ENCODE data around the gene STK39.

The STK39 gene

GRCh38 chr2:168156661-168157060, 90.7 kb downstream of the STK39 start:
- no peak overlapping the region for H3K4me3 ChIP-seq (ENCODE audit: low read length)
- H4K20me1 ChIP-seq (ENCODE audit: control insufficient read depth, insufficient read depth, low read depth, low read length), result no peaks in the 10 kb centered on the region
- H3K9me2 ChIP-seq (replicated peaks; ENCODE audit: control insufficient read depth, low read length), result no peaks in the 10 kb centered on the region
- no peaks in the 10 kb centered on the region for H3K79me2 ChIP-seq (ENCODE audit: control insufficient read depth, low read length)
- no peaks in the 10 kb centered on the region for H3K9me3 ChIP-seq (ENCODE audit: control insufficient read depth, insufficient read depth, low read length)
- H3K4me2 ChIP-seq (ENCODE audit: low read length), result no peak overlapping the region
- H3K4me1 ChIP-seq (ENCODE audit: control insufficient read depth, low read length), result no peaks in the 10 kb centered on the region
- no peak overlapping the region for H3K27ac ChIP-seq (ENCODE audit: low read depth, low read length)
- no peaks in the 10 kb centered on the region for H3F3A ChIP-seq (ENCODE audit: control insufficient read depth, insufficient read depth)
- no peaks in the 10 kb centered on the region for H3K27me3 ChIP-seq (ENCODE audit: control insufficient read depth, low read length)
- H3K36me3 ChIP-seq (ENCODE audit: control insufficient read depth, low read length), result no peaks in the 10 kb centered on the region; the same call in 1 of the 2 replicates
- TF ChIP-seq CTCF (IDR thresholded peaks at IDR 0.05; ENCODE audit: low read depth, low read length, poor library complexity, severe bottlenecking) (no peak), EZH2phosphoT487 (IDR thresholded peaks at IDR 0.05; ENCODE audit: borderline replicate concordance, low read length) (no peak)

- Histone ChIP-seq H3F3A (ENCODE audit: control insufficient read depth, insufficient read depth) (no peaks in the 10 kb centered on the region), H3K4me3 (ENCODE audit: low read length) (no peak overlapping the region), H3K27ac (ENCODE audit: low read depth, low read length) (no peak overlapping the region), H3K4me2 (ENCODE audit: low read length) (no peak overlapping the region), H3K9me3 (ENCODE audit: control insufficient read depth, insufficient read depth, low read length) (no peaks in the 10 kb centered on the region), H4K20me1 (ENCODE audit: control insufficient read depth, insufficient read depth, low read depth, low read length) (no peaks in the 10 kb centered on the region), H3K36me3 (ENCODE audit: control insufficient read depth, low read length) (no peaks in the 10 kb centered on the region; the same call in 1 of the 2 replicates), H3K9me2 (replicated peaks; ENCODE audit: control insufficient read depth, low read length) (no peaks in the 10 kb centered on the region), H3K27me3 (ENCODE audit: control insufficient read depth, low read length) (no peaks in the 10 kb centered on the region), H3K79me2 (ENCODE audit: control insufficient read depth, low read length) (no peaks in the 10 kb centered on the region), H3K4me1 (ENCODE audit: control insufficient read depth, low read length) (no peaks in the 10 kb centered on the region)
- TF ChIP-seq CTCF (IDR thresholded peaks at IDR 0.05; ENCODE audit: low read depth, low read length, poor library complexity, severe bottlenecking) (no peak), EZH2phosphoT487 (IDR thresholded peaks at IDR 0.05; ENCODE audit: borderline replicate concordance, low read length) (no peak)
Measured at GRCh38 chr2:168155680-168156079, 91.7 kb downstream of the STK39 start.

GRCh38 chr2:168155046-168155445, 92.3 kb downstream of the STK39 start:
- no peaks in the 10 kb centered on the region for H3K4me1 ChIP-seq (ENCODE audit: control insufficient read depth, low read length)
- H3K27ac ChIP-seq (ENCODE audit: low read depth, low read length), result no peak overlapping the region
- H3K4me2 ChIP-seq (ENCODE audit: low read length), result no peak overlapping the region
- H3K9me2 ChIP-seq (replicated peaks; ENCODE audit: control insufficient read depth, low read length), result no peaks in the 10 kb centered on the region
- H4K20me1 ChIP-seq (ENCODE audit: control insufficient read depth, insufficient read depth, low read depth, low read length), result no peaks in the 10 kb centered on the region
- no peaks in the 10 kb centered on the region for H3F3A ChIP-seq (ENCODE audit: control insufficient read depth, insufficient read depth)
- H3K36me3 ChIP-seq (ENCODE audit: control insufficient read depth, low read length), result no peaks in the 10 kb centered on the region; the same call in 1 of the 2 replicates
- no peaks in the 10 kb centered on the region for H3K79me2 ChIP-seq (ENCODE audit: control insufficient read depth, low read length)
- H3K27me3 ChIP-seq (ENCODE audit: control insufficient read depth, low read length), result no peaks in the 10 kb centered on the region
- H3K9me3 ChIP-seq (ENCODE audit: control insufficient read depth, insufficient read depth, low read length), result no peaks in the 10 kb centered on the region
- TF ChIP-seq CTCF (IDR thresholded peaks at IDR 0.05; ENCODE audit: low read depth, low read length, poor library complexity, severe bottlenecking) (no peak), EZH2phosphoT487 (IDR thresholded peaks at IDR 0.05; ENCODE audit: borderline replicate concordance, low read length) (no peak)
- H3K4me3 ChIP-seq (ENCODE audit: low read length), result no peak overlapping the region
